GM21515 (cell line): ENCODE measurements around the gene KAT7.

Experiments
- ATAC-seq: cut with Tn5 transposase; IDR thresholded peaks from one replicate; pipeline ENCODE4 v1.9.1; 2021; ENCODE audit not compliant: unreplicated experiment

Gene KAT7

DNA sequence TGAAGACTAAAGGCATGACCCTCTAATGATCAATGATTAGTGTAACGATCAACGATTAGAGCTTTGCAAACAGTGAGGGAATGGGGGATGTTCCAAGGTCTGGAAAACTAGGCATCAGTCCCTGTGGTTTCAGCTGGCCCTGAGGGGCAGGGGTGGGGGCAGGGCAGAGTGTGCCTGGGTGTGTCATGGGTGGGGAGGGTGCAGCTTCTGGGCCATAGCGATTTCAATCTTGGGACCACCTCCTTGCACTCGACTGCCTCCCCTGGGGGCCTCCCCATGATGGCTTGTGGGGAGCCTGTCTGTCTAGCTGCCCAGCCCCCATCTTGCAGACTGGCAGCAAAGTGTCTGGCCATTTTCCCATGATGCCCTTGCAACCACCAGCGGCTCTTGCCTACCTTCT, 51.0 kb downstream of the KAT7 start:
- no peak for ATAC-seq

DNA sequence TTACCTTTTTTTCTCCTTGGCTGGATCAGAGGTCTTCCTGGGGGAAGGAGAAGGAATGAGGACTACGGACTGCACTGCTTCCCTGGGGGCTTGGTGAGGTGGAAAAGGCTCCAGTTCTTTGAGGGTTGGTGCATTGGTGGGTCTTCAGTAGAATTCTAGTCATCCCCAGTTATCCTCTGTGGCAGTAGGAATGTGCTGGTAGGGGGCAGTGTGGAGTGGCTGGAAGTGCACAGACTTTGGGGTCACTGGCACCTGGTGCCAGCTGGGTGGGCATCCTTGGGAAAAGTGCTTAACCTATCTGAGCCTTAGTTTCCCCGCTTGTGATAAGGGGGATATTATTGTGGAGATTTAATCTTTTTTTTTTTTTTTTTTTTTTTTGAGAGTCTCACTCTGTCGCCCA, 53.1 kb downstream of the KAT7 start:
- no peak for ATAC-seq

DNA sequence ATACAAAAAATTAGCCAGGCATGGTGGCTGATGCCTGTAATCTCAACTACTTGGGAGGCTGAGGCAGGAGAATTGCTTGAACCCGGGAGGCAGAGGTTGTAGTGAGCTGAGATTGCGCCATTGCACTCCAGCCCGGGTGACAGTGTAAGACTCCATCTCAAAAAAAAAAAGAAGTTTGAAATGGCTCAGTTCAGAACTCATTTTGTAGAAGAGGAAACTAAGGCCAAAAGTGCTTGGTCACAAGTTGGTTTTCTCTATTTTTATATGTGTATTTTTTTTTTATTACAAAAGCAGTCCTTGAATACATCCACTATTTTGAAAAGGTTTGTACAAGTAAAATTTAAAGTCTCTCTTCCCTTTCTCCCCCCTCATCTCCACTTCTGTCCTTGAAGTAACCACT, 53.9 kb downstream of the KAT7 start:
- ATAC-seq: no peak

DNA sequence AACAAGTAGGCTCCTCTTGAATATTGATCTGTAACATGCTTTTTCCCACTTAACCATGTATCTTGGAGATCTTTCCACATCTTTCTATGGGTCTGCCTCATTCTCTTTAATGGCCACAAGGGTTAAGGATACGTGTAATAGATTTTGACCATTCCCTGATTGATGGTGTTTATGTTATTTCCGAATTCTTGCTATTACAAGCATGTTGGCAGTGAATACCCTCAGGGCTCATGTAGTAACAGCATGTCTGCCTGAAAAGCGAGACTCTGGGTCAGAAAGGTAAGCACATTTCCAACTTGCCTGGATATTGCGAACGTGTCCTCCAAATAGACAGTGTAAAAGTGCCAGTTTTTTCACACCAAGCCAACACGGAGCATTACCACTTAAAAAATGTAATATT, 54.4 kb downstream of the KAT7 start:
- ATAC-seq: no peak

DNA sequence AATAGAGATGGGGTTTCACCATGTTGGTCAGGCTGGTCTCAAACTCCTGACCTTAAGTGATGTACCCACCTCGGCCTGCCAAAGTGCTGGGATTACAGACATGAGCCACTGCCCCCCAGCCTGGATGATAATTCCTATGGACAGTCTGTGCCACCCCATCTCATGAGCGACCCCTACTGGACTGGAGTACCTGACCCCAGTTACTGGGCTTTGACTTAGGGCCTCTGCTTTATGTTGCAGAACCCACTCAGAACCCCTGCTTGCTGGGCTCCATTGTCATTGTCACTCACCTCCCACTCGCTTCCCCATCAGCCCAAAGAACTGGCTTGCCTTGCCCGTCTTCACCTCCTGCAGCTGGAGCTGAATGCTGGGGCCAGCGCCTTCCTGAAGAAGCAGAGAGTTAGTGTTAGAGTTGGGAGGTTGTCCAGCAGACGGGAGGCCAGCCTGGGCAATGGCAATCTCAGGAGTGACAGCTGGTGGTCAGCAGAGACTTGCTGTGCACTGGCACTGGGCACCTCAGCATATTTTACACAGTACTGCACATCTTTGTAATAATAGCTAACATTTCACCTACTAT, 55.4 kb downstream of the KAT7 start:
- ATAC-seq: no peak

DNA sequence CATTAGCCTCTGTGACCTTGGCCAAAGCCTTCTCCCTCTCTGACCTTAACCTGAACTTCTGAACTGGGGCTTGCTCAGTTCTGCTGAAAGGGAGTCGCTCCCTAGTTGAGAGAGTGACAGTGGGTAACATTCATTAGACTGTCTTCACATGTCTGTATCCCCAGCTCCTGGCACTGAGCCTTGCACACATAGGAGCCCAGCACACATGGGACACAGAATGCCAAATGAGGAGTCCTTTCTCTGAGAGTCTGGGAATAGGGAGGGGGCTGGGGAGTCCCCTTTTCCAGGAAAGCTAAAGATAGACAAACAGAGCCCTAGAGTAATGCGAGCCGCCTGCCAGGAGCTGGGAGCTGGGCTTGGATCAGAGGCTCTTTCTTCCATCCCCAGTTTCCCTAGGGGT, 56.8 kb downstream of the KAT7 start:
- ATAC-seq: no peak

DNA sequence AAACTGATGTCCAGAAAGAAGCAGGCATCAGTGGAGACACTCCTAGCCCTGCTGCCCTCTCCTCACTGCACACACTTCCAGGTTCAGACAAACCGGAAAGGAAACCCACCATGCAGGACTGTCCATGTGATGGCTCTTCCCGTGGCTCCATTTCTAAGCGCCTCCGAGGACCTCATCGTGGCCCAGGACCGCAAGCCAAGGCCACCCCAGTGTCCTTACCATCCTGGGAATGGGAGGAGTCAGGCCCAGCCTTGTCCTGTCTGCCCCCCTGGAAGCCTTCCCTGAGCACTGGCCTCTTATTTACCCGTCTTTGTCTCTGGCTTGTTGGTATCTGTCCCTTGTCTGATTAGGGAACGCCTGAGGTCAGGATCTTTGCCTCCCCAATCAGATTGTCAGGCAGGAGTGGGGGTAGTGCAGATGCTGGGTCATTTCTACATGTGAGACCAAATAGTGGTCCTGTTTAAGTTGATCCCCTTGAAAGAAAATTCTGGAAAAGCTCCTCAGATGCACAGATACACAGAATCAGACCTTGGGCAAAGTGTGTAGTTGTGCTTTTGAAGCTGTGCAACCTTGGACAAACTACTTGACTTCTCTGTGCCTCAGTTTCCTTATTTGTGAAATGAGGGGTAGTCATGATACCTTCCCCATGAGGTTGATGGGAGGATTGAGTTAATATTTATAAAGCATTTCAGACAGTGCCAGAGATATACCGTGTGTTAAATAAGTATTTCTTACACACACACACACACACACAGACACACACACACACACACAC, 58.6 kb downstream of the KAT7 start:
- ATAC-seq: no peak

DNA sequence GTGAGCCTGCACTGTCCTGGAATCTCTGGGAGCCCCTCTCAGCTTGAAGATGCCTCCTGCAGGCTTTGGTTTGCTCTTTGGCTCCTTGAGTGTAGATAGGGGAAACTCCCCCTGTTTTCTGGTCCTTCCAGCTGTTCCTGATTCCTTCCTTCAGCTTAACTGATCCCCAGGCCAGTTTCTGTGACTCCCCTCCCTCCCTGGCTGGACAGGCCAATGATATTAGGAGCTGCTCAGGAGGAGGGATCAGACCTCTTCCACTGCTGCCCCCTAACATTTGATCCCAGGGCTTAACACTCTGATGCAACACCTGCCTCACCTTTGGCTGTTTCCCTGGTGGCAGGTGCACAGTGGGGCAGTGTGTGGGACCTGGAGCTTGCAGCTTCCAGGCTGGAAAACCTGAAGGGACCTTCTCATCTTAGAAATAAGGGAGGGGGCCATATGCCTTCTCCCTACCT, 59.6 kb downstream of the KAT7 start, which contains the start of gene TAC4:
Gene TAC4 (minus strand): TSS at position 51 of the 455 bp plus-strand sequence. CDS start 52 bp downstream, outside the sequence.
- no peak for ATAC-seq

DNA sequence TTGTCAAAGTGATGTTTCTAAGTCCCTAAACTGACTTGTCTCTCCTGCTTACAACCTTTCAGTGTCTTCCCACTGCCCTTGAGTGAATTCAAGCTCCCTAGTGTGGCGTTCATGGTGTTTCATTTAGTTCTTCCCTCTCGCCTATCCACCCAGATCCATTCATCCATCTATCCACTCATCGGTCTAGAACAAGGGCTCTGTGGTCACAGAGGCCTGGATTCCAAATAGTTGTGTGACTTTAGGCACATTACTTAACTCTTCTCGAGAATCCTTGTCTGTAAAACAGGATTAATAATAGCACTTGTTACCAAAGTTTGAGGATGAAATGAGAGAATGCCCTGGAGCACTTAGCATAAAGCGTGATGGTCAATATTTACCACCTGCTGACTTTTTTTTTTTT, 60.3 kb downstream of the KAT7 start:
- no peak for ATAC-seq

DNA sequence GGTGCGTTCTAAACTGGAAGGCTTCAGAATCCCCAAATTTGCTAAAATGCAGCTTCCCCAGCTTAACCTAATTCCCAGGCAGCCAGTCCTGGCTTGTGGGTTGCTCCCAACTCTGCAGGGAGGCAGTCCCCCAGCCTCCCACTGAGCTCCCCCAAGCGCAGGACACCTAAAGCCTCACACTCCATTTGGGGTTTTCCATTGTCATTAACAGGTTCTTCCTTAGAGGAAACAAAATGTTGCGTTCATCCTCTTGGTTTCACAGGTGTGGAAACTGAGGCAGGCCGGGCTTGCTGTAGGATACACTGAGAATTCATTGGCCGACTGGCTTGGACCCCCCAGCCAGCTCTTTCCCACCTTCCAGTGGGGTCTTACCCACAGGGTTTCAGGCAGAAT, 61.7 kb downstream of the KAT7 start:
- ATAC-seq: no peak

DNA sequence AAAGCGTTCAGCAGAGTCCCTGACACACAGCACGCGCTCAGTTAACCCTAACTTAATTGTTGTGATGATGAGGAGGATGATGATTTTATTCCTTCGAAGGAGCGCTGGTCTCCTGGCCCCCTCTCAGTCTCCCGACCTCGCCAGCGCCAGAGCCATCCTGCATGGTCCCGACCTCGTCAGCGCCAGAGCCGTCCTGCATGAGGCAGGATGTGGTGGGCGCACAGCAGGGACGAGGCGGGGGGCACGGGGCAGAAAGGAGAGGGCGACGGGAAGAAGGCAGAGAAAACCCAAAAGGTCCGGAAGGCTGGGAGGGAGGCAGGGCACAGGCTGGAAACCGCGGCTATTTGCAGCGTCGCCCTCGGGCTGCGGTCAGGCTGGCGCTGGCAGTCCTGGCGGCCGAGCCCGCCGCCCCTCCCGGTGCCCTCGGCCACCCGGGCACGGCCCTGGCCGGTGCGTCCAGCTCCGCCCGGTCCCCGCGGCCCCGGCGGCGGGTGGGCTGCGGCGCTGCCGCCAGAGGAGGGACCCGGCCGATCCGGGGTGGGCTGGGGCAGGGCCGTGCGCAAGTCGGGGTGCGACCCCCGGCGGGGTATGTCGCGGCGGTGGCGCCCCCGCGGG, 62.4 kb downstream of the KAT7 start:
- no peak for ATAC-seq

DNA sequence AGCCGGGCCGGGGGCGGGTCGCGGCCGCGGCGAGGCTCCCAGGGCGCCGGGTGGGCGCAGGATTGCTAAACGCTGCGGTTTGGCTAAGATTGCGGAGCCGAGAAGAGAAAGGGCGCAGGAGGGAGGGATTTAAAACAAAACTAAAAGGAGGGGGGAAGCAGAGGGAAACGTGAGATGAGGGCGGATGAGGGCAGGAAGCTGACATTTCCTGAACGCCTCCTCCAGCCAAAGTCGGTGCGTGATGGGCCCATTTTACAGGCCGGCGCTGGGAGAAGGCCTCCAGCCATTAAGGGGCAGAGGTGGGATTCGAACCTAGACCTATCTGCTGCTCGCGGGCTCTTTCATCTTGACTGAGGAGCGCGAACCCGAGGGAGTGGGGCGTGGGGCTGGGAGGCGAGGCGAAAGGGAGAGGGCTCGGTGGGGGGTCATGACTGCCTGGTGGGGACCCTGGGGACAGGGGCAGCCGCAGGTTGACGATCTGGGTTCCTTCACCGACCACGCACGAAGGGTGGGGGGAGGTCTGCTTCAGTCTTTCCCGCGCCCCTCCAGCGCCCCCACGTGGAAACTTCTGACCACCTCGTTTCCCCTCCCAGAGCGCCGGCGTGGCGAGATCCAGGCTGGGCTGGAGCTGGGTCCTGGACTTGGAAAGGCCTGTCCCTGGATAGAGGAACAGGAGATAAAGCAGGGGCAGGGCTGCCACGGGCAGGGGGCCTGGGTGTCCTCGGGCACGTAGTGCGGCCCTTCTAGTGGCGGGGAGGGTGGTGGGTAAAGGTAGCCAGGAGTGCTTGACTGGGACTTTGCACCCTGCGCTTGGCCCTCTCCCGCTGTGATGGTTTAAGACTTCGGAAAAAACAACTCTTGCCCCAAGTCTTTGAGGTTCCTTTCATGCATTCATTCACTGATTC, 63.2 kb downstream of the KAT7 start:
- ATAC-seq: no peak

DNA sequence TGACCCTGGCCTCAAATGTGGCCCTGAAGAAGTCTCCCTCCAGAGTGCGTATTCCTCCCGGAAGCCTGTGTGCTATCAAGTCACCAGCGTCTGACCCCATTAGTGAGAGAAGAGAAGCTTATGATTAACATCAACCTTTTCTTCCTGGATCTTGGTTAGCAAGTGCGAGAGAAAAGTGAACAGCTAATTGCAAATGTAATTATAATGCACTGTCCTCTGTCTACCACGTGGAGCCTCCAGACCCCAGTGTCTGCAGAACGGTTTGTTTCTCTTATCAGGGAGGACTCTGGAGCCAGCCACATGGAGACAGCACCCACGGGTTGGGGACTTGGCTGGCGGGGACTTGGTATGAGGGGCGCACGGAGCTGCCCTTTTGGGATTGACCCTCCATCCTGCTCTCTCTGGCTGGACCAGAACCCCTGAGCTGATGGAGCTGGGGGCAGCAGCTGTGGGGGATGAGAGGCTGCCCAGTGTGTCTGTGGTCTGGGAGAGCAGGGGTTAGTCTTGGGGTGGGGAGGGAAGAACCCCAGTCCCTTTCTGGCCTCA, 65.1 kb downstream of the KAT7 start:
- no peak for ATAC-seq

DNA sequence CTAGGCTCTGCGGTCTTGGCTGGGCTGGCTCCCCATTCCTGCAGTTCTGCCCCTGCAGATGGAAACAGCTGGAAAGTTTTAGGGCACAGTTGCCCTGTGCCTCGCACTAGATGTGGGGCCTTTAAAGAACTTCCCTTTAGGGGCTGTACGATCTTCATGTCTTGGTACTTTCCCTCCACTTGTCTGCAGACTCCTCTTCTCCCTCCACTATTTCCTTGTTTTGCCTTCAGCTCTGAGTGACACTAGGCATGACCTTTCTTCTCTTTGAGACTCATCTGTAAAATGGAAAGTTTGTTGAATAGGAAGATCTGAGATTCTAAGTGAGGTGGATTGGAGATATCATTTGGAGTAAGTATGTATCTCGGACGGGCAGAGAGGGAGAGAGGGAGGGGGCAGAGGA, 65.6 kb downstream of the KAT7 start:
- ATAC-seq: no peak

DNA sequence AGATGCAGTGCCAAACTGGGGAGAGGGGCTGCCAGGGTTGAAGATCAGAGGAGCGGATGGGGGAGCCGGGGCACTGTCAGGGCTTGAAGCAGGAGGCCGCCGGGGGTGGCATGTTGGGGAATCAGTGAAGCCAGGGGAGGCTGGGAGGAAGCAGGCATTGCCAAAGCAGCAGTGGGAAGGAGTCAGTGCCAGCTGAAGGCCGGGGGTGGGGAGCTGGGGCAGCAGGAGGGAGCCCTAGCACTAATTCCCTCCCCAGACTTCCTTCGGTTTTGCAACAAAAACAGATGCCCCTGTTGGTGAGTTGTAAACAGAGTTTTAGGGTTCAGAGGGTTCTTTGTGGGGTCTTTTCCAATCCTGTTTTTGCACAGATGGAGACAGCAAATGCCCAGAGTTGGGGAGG, 70.3 kb downstream of the KAT7 start:
- no peak for ATAC-seq

DNA sequence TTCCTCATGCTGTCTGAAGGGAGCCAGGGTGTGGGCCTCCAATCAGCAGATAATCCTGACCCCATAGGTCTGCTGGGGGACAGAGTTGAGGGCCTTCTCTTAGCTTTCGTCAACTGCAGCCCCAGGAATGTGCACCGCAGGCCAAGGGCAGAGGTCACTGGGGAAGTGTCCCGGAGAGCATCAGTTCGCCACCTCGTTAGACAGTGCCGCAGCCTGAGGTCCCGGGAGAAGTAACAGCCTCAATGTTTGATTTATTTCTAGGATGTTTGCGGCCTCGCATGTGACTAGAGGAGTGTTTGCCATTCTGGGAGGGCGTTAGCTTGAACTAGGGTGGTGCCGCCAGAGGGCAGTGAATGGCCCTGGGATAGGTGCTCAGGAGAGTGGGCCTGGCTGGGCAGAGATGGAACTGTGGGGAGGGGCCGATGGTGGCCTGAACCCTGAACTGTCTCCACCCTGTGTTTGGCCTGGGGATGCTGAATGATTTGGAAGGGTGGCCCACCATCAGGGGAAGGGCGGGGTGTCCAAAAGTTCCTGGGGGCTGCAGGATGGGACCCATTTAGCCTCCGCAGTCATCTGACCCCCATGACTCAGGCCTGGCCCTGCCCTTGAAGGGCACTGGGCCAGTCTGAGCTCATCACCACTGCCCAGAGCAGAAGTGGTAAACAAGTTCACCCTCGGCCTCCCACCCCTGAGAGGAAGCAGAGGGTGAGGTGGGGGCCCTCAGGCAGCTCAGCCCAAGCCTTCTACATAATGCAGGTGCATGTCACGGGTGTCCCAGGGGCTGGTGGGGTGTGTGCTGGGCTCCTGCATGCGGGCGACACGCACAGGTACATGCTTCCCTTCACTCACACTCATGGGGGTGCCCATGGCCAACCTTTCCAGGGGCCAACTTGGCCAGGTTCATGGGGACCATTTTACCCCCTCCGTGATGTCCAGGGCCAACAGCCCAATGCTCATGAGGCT, 71.8 kb downstream of the KAT7 start:
- no peak for ATAC-seq

DNA sequence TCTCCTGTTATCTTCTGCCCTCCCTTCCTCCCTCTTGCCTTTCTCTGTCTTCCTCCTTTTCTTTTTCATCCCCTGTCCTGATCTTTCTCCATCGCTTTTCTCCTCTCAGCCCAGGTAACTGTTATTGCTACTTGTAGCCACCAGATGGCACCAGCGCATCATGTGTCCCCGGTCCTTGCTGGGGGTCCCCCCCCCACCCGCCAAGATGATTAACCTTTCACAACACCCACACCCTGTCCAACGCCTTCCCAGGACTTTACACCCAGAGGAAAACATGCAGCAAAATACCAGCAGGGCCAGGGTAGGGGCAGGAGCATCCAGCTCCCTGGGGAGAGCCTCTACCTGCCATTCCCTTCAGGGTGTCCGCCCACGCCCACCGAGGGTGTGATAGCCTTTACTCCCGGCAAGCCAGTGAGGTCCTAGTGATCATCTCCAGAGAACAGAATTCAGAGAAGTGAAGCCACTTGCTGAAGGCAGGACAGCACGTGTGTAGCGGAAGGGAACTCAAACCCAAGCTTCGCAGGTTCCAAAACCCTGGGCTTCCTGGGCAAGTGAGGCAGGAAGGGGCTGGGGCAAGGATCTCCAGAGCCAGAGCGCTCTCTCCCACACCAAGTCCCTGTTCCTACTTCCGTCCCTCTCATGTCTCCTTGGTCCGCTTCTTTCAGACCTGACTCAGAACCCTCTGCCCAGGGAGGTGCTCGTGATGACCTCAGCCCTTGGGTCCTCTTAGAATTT, 72.8 kb downstream of the KAT7 start:
- ATAC-seq: no peak

DNA sequence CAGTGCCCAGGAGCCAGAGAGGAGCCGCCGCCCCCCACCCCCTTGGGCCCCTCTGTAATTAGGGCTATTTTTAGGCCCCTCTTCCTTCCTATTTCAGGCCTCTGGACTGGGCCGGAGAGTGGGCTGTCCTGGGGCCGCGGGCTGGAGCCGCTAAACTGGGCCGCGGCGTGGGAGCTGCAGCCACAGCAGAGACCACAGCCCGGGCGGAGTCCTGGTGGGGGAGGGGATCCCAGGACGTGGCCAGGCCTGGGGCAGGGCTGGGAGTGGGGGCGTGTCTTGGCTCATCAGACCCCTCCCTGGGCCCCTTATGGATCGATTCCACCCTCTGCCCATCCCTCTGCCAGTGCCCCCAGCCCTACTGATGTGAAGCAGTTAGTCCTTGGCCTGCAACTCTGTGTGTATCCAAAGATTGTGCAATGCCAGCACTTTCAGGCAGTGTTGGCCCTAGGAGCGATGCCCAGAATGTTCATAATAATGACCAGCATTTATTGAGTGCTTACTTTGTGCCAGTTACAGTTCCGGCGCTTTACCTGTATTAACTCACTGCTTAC, 74.4 kb downstream of the KAT7 start:
- ATAC-seq: no peak

DNA sequence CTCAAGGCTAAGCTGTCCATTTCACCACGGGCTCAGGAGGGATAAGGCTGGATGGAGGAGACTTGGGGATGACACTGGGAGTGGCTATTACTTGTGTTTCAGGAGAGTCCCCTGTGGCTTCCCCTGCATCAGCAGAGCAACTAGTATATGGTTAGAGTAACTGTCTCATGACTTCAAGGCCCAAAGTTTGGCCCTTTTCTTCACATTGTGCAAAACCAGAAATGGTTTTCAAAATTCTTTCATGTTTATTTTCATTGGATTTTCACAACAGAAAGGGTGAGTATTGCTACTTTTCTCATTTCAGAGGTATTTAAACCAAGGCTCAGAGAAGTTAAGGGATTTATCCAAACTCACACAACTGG, 77.5 kb downstream of the KAT7 start:
- no peak for ATAC-seq
